GM12892 (cell line): ENCODE measurements around the gene SNX8.

Experiments used
- POLR2A ChIP-seq: IDR thresholded peaks from 2 replicates; pipeline ENCODE4 v1.6.1; 2011; ENCODE audit warnings: low read depth, low read length, control low read depth
- POLR2AphosphoS5 ChIP-seq: IDR thresholded peaks from 2 replicates; pipeline ENCODE4 v1.6.1; 2011; ENCODE audit warnings: low read depth, low read length, control low read depth
- TAF1 ChIP-seq: IDR thresholded peaks from 2 replicates; pipeline ENCODE4 v1.6.1; 2011; ENCODE audit warnings: low read depth, mild to moderate bottlenecking, control low read depth, low read length, borderline replicate concordance

- TF ChIP-seq POLR2A = no peak
- no peak for TF ChIP-seq POLR2AphosphoS5
- TF ChIP-seq TAF1 = no peak
Observed at GRCh38 chr7:2289621-2290020, 24.6 kb downstream of the SNX8 start.
